DND-41 (cell line): Measurements from ENCODE around the gene ZNF667.

Source experiments
- CTCF ChIP-seq: IDR thresholded peaks from 2 replicates; pipeline ENCODE4 v1.5.1; 2012; ENCODE audit warnings: borderline replicate concordance, low read length, moderate library complexity, mild to moderate bottlenecking; ENCODE audit not compliant: poor library complexity, severe bottlenecking; ENCODE audit errors: extremely low read depth
- EZH2 ChIP-seq: IDR thresholded peaks from 3 replicates; pipeline ENCODE4 v1.6.1; 2012; ENCODE audit warnings: borderline replicate concordance, low read depth, mild to moderate bottlenecking, moderate library complexity, low read length, inconsistent platforms; ENCODE audit not compliant: severe bottlenecking

GRCh38 chr19:56423985-56424353 lies 53.2 kb downstream of the ZNF667 start:
- TF ChIP-seq CTCF (no peak), EZH2 (no peak)
